GM18508 (cell line): ENCODE results near the gene PTBP1.
"Not testable (repeated sequence)": the region's sequence is repeated elsewhere in the genome, so short reads cannot be mapped to it uniquely, and the experiment has no call there.

Source experiments
- ATAC-seq: cut with Tn5 transposase; IDR thresholded peaks from one replicate; pipeline ENCODE4 v1.9.1; 2021; ENCODE audit warnings: moderate number of reproducible peaks; ENCODE audit not compliant: insufficient read depth, unreplicated experiment

Gene PTBP1

GRCh38 chr19:824885-825284, 27.6 kb downstream of the PTBP1 start:
- no peak for ATAC-seq

GRCh38 chr19:825897-826644, 28.8 kb downstream of the PTBP1 start:
- ATAC-seq = no peak

DNA sequence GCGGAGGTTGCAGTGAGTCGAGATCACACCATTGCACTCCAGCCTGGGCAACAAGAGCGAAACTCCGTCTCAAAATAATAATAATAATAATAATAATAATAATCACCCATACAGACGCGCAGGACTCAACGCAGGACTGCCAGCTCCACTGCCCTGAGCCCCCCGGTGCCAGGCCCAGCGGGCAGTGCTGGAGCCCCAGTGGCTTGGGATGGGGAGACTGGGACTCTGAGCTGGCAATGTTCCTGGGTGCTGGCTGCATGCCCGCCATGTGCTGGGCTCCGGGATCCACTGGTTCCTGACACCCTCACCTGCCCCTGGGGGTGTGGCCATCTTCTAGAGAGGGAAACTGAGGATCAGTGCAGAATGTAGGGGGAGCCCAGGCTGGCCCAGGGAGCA, 30.1 kb downstream of the PTBP1 start:
- no peak for ATAC-seq

GRCh38 chr19:827710-828321, 30.6 kb downstream of the PTBP1 start, which contains the start of gene AZU1:
AZU1 (plus strand) TSS chr19:827837; CDS start chr19:827847, 10 bp downstream.
- no peak for ATAC-seq

- no peak for ATAC-seq
Observed at GRCh38 chr19:829129-829758, 32.0 kb downstream of the PTBP1 start.

- no peak for ATAC-seq
Observed at GRCh38 chr19:831407-832369, 34.4 kb downstream of the PTBP1 start.

DNA sequence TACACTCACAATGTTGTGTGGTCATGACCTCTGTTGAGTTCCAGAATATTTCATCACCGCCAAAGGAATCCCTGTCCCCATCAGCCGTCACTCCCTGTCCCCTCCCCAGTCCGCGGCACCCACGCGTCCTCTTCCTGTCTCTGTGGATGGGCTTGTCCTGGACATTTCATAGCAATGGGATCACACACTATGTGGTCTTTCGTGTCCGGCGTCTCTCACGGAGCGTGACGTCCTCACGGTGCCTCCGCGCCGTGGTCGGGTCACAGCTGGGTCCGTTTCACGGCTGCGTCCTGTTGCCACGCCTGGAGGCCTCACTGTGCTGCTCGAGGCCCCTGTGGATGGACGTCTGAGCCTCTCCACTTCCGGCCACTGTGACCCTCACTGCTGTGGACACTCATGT, 37.0 kb downstream of the PTBP1 start:
- no peak for ATAC-seq

GRCh38 chr19:835210-835810, 38.1 kb downstream of the PTBP1 start:
- ATAC-seq = no peak

- ATAC-seq = no peak
Observed at GRCh38 chr19:840519-841206, 43.4 kb downstream of the PTBP1 start, which contains the start of gene PRTN3. PRTN3 (plus strand) TSS chr19:840999; CDS start chr19:841009, 10 bp downstream.

DNA sequence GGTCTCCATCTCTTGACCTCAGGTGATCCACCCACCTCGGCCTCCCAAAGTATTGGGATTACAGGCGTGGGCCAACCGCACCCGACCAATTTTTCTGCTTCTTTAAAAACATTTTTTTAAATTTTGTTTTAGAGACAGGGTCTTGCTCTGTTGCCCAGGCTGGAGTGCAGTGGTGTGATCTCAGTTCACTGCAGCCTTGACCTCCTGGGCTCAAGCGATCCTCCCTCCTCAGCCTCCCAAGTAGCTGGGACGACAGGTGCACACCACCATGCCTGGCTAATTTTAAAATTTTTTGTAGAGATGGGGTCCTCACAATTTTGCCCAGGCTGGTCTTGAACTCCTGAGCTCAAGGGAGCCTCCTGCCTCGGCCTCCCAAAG, 45.5 kb downstream of the PTBP1 start:
- not testable (repeated sequence) for ATAC-seq

- no peak for ATAC-seq
Observed at GRCh38 chr19:843180-843835, 46.1 kb downstream of the PTBP1 start.

DNA sequence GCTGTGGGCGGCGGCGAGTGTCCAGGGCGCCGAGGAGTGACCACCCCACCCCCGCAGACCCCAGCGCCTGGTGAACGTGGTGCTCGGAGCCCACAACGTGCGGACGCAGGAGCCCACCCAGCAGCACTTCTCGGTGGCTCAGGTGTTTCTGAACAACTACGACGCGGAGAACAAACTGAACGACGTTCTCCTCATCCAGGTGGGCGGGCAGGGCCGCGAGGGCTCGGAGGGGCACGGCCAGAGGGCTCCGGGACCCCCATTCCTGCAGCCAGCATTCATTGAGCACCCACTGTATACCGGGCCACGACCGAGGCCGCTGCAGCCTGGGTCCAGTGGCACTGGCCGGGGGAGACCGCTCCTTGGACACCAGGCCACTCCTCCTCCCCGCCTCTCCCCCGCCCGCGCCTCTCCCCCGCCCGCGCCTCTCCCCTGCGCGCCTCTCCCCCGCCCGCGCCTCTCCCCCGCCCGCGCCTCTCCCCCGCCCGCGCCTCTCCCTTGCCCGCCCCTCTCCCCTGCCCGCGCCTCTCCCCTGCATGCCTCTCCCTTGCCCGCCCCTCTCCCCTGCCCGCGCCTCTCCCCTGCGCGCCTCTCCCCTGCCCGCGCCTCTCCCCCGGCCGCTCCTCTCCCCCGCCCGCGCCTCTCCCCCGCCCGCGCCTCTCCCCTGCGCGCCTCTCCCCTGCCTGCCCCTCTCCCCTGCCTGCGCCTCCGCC, 46.7 kb downstream of the PTBP1 start:
- no peak for ATAC-seq

DNA sequence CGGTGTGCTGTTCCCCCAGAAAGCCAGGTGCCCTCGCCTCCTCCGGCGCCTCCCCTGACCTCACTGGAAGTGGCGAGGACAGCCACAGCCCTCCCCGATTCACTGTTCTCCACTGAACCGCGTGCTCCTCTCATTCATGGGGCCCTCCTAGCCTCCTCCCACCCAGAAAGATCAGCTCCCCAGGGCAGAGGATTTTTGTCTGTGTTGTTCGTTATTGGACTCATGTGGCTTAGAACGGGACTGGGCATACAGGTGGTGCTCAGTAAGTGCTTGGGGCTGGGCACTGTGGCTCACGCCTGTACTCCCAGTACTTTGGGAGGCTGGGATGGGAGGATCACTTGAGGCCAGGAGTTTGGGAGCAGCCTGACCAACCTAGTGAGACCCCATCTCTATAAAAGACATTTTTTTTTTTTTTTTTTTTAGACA, 47.3 kb downstream of the PTBP1 start:
- no peak for ATAC-seq

DNA sequence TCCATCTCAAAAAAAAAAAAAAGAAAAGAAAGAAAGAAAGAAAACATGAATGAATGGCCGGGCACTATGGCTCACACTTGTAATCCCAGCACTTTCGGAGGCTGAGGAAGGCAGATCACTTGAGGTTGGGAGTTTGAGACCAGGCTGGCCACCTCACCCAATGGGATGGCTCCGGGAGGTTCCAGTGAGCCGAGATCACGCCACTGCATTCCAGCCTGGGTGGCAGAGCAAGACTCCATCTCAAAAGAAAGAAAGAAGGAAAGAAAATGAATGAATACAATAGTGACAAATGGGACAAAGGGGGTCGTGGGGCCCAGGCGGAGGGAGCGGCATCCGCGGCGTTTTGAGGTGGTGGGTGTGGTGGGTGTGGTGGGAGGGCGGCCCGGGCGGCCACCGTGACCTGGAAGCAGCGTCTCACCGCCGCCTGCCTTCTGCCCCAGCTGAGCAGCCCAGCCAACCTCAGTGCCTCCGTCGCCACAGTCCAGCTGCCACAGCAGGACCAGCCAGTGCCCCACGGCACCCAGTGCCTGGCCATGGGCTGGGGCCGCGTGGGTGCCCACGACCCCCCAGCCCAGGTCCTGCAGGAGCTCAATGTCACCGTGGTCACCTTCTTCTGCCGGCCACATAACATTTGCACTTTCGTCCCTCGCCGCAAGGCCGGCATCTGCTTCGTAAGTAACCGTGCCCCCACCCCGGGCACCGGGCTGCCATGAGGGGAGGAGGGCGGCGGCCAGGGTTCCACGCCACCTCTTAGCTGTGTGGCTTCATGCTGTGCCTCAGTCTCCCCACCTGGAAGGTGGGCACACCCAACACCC, 48.7 kb downstream of the PTBP1 start:
- no peak for ATAC-seq

DNA sequence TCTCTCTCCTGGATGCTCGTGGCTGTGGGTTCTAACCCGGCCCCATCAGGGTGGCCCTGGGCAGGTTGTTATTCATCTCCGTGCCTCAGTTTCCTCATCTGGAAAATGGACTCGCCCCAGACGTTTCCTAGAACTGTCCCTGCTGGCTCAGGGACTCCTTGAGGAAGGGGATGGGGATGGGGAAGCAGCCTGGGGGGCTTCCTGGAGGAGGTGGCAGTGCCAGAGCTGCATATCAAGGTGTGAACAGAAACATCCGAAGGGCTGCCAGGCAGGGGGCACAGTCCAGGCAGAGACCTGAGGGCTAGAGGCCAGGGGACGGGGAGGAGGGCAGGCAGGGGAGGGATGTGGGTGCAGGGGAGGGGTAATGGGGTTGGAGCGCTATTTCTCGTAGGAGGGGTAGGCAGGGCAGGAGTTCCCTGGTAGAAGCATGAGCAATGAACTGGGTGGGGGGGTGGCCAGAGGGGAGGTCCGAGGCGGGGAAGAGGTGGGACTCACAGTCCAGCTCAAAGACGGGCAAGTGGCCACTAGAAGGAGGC, 51.2 kb downstream of the PTBP1 start:
- ATAC-seq = no peak

DNA sequence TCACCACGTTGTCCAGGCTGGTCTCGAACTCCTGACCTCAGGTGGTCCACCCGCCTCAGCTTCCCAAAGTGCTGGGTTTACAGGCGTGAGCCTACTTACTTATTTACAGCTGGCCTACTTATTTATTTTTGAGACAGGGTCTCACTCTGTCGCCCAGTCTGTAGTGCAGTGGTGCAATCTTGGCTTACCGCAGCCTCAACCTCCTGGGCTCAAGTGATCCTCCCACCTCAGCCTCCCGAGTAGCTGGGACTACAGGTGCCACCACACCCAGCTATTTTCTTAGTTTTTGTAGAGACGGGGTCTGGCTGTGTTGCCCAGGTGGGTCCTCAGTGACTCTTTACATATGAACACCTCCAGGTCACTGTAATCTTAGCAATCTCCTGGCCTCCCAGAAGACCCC, 51.9 kb downstream of the PTBP1 start:
- ATAC-seq = not testable (repeated sequence)
